K562 (cell line): ENCODE results near the gene SMURF1. TPM values are rescaled to one million over a fixed set of nuclear protein-coding genes. Genes with fewer than 3 reads are reported as not detected.
A peak's percentile ranks its signal among the peaks of the same experiment; 100 is the strongest.

Experiments
- ATF1 ChIP-seq, 2 experiments: fragments of 450-650 bp in 1 of 2; IDR thresholded peaks; 2 replicates each; pipeline ENCODE4 v1.6.1; 2016; ENCODE audit warnings: missing compliant biosample characterization in 1 of 2, missing genetic modification characterization in 1 of 2
- DMBX1 ChIP-seq: fragments of 250-450 bp; sonication (Bioruptor Pico); IDR thresholded peaks from 2 replicates; pipeline ENCODE4 v1.8.0; 2022; ENCODE audit warnings: inconsistent platforms, mild to moderate bottlenecking, moderate library complexity, borderline replicate concordance
- DPF2 ChIP-seq: fragments of 450-650 bp; IDR thresholded peaks from 2 replicates; pipeline ENCODE4 v1.6.1; 2016
- PATZ1 ChIP-seq: fragments of 250-450 bp; sonication (Bioruptor Pico); IDR thresholded peaks from 2 replicates; pipeline ENCODE4 v1.5.0; 2020; ENCODE audit warnings: mild to moderate bottlenecking, borderline replicate concordance
- PBX2 ChIP-seq, 2 experiments: IDR thresholded peaks in 1 of 2; conservative IDR thresholded peaks in 1 of 2; 2 replicates each; pipeline ENCODE4 v1.6.1; 2016; ENCODE audit warnings: low read depth in 2 of 2, mild to moderate bottlenecking in 1 of 2, missing compliant biosample characterization in 1 of 2, missing genetic modification characterization in 1 of 2, moderate library complexity in 1 of 2
- POLR2AphosphoS5 ChIP-seq: IDR thresholded peaks from 2 replicates; pipeline ENCODE4 v1.6.1; 2011; ENCODE audit warnings: mild to moderate bottlenecking, low read depth, low read length, moderate library complexity; ENCODE audit not compliant: control insufficient read depth, insufficient read depth
- STAT5A ChIP-seq: IDR thresholded peaks from 2 replicates; pipeline ENCODE4 v1.6.1; 2012; ENCODE audit warnings: low read length, inconsistent platforms, borderline replicate concordance
- TEAD1 ChIP-seq, 2 experiments: fragments of 450-650 bp in 1 of 2; sonication (generic) in 1 of 2; formaldehyde crosslinking; IDR thresholded peaks; 2 replicates each; pipeline versions ENCODE4 v1.4.0 to v1.8.0; 2020 to 2022; ENCODE audit warnings: mild to moderate bottlenecking in 2 of 2, missing genetic modification reagents in 1 of 2
- ZBTB9 ChIP-seq: fragments of 450-650 bp; formaldehyde crosslinking; IDR thresholded peaks from 2 replicates; pipeline ENCODE4 v1.4.0; 2020; ENCODE audit warnings: mild to moderate bottlenecking, moderate library complexity
- ZNF407 ChIP-seq: fragments of 450-650 bp; IDR thresholded peaks from 2 replicates; pipeline ENCODE4 v1.6.1; 2016; ENCODE audit warnings: low read depth
- polyA plus RNA-seq, 8 experiments: library from polyadenylated mRNA; depleted of rRNA in 4 of 8; stranded (reverse) in 5 of 8; unstranded in 3 of 8; fragments of >200 nt; fragmentation: Nextera tagmentation in 2 of 8; fragmentation: Illumina TruSeq in 1 of 8; extraction: Ambion mirVana in 2 of 8; extraction: Trizol in 1 of 8; gene quantifications; 2 replicates each; pipeline versions ENCODE4 v1.2.1 to v1.2.3, GENCODE V29; 2011 to 2014; ENCODE audit warnings: inconsistent platforms in 1 of 8, missing spikeins in 1 of 8
- total RNA-seq, 7 experiments: library from RNA; depleted of rRNA in 6 of 7; stranded (reverse); fragments of >200 nt in 6 of 7; fragmentation: Illumina TruSeq in 2 of 7; extraction: Trizol in 2 of 7; gene quantifications; 2 replicates each; pipeline versions ENCODE4 v1.2.1 to v1.2.3, GENCODE V29; 2011 to 2021; ENCODE audit warnings: low replicate concordance in 1 of 7

Gene SMURF1
- total and polyA plus RNA-seq, 9 of the 15 experiments (the other 6 are each of a cell fraction or from before 2014, with no cell fraction given), result 1.0 to 20.1 (median 12.6) TPM

- peak; percentile 86 for TF ChIP-seq ZNF407
- no peak for TF ChIP-seq PATZ1 (CRISPR knock-in tag)
- TF ChIP-seq DPF2, result peak; percentile 83
- peak in 1 of 2 experiments; percentile 26; a peak in 1 of 4 replicates for TF ChIP-seq TEAD1 (CRISPR knock-in tag; IDR thresholded peaks at IDR 0.05)
- peak; percentile 50 for TF ChIP-seq STAT5A
- peak; percentile 52 for TF ChIP-seq POLR2AphosphoS5
- TF ChIP-seq DMBX1 (CRISPR knock-in tag), result peak; percentile 41; the same call in 1 of the 2 replicates
- TF ChIP-seq ATF1 (CRISPR knock-in tag; IDR thresholded peaks at IDR 0.05), result no peak
- TF ChIP-seq ATF1 (tag; IDR thresholded peaks at IDR 0.05), result peak; percentile 68
- TF ChIP-seq ZBTB9, result 0 out of 2 replicates have a peak, but pooled peaks have one; percentile 35
- TF ChIP-seq PBX2 (CRISPR knock-in tag; IDR thresholded peaks at IDR 0.05; ENCODE audit: low read depth), result no peak
- TF ChIP-seq PBX2 (tag; conservative IDR thresholded peaks at IDR 0.05; ENCODE audit: low read depth), result peak; percentile 73
These were observed 15.6 kb downstream of the SMURF1 start (continued) for GRCh38 chr7:99128076-99128950.
